H1 (cell line): ENCODE results near the gene MRTFB. TPM values are rescaled to one million over a fixed set of nuclear protein-coding genes. Genes with fewer than 3 reads are reported as not detected.

Source experiments
- CTCF ChIA-PET: fragments of 300-600 bp; sonication (Branson Sonifier 250); formaldehyde crosslinking; loops from one replicate; lab custom pipeline; 2021; ENCODE audit not compliant: partially characterized antibody; lab: Charles Lee
- POLR2A ChIA-PET: fragments of 300-600 bp; sonication (Branson Sonifier 250); formaldehyde crosslinking; loops from one replicate; lab custom pipeline; 2021; ENCODE audit warnings: inconsistent platforms; ENCODE audit not compliant: partially characterized antibody; lab: Charles Lee
- DNase-seq, 2 experiments: peaks; one replicate each; pipeline versions ENCODE4 v3.0.0 to v3.0.0-alpha.2; 2010 to 2022; ENCODE audit warnings: low spot score in 2 of 2, low read depth in 1 of 2, mixed read lengths in 1 of 2
- FAIRE-seq: peaks from 2 replicates; lab custom pipeline; 2011; peaks lifted over from hg19 to GRCh38; lab: Jason Lieb, UNC
- H2AFZ ChIP-seq: 2 replicates; pipeline ENCODE4 v1.8.1; 2012; ENCODE audit warnings: low read length, inconsistent platforms
- H2AK5ac ChIP-seq: 2 replicates; pipeline ENCODE4 v1.6.1; 2013; ENCODE audit warnings: low read depth, low read length
- H2BK120ac ChIP-seq: replicated peaks from 2 replicates; pipeline ENCODE3; 2013; ENCODE audit warnings: low read depth, low read length, inconsistent platforms
- H2BK12ac ChIP-seq: 2 replicates; pipeline ENCODE4 v1.6.1; 2013; ENCODE audit warnings: low read depth, low read length
- H2BK15ac ChIP-seq: 2 replicates; pipeline ENCODE4 v1.6.1; 2013; ENCODE audit warnings: low read length
- H2BK20ac ChIP-seq: 2 replicates; pipeline ENCODE4 v1.6.1; 2013; ENCODE audit warnings: low read length
- H2BK5ac ChIP-seq: 2 replicates; pipeline ENCODE4 v1.6.1; 2013; ENCODE audit warnings: low read depth, low read length
- H3K14ac ChIP-seq: 2 replicates; pipeline ENCODE4 v1.6.1; 2013; ENCODE audit warnings: inconsistent platforms; ENCODE audit not compliant: insufficient read length
- H3K18ac ChIP-seq: 2 replicates; pipeline ENCODE4 v1.6.1; 2013; ENCODE audit warnings: low read length; ENCODE audit errors: extremely low read depth
- H3K23ac ChIP-seq: 2 replicates; pipeline ENCODE4 v1.6.1; 2013; ENCODE audit warnings: inconsistent platforms; ENCODE audit not compliant: insufficient read length
- H3K23me2 ChIP-seq: 2 replicates; pipeline ENCODE4 v1.6.1; 2013; ENCODE audit warnings: low read depth, low read length
- H3K27ac ChIP-seq: 2 replicates; pipeline ENCODE4 v1.6.1; 2011; ENCODE audit warnings: low read depth, low read length, inconsistent platforms
- H3K27me3 ChIP-seq, 4 experiments: replicated peaks in 1 of 4; 1 replicate in 1 of 4; 2 replicates in 3 of 4; pipeline versions ENCODE4 v1.6.1 to v1.8.1; 2011 to 2013; ENCODE audit warnings: low read length in 3 of 4, mild to moderate bottlenecking in 3 of 4, inconsistent platforms in 2 of 4, mixed read lengths in 2 of 4, moderate library complexity in 1 of 4; ENCODE audit not compliant: control insufficient read depth in 3 of 4, insufficient read depth in 3 of 4; ENCODE audit errors: extremely low read depth in 1 of 4
- H3K36me3 ChIP-seq, 4 experiments: 2 replicates each; pipeline versions ENCODE4 v1.6.1 to v1.8.1; 2011 to 2013; ENCODE audit warnings: mild to moderate bottlenecking in 4 of 4, low read length in 3 of 4, moderate library complexity in 2 of 4, control low read depth in 1 of 4, inconsistent platforms in 1 of 4; ENCODE audit not compliant: insufficient read depth in 4 of 4, control insufficient read depth in 2 of 4
- H3K4ac ChIP-seq: replicated peaks from 2 replicates; pipeline ENCODE3; 2013; ENCODE audit warnings: low read length, low read depth, mixed read lengths, inconsistent platforms; ENCODE audit not compliant: insufficient read length
- H3K4me1 ChIP-seq, 4 experiments: replicated peaks in 1 of 4; 1 replicate in 1 of 4; 2 replicates in 3 of 4; pipeline versions ENCODE4 v1.6.1 to v1.8.1; 2011 to 2013; ENCODE audit warnings: low read length in 3 of 4, inconsistent platforms in 2 of 4, mixed read lengths in 1 of 4; ENCODE audit not compliant: insufficient read depth in 4 of 4, control insufficient read depth in 3 of 4
- H3K4me2 ChIP-seq, 2 experiments: 2 replicates each; pipeline versions ENCODE4 v1.6.1 to v1.8.1; 2011 to 2013; ENCODE audit warnings: low read depth in 2 of 2, low read length in 2 of 2, control low read depth in 1 of 2, inconsistent platforms in 1 of 2, mild to moderate bottlenecking in 1 of 2; ENCODE audit not compliant: insufficient read depth in 1 of 2
- H3K4me3 ChIP-seq, 4 experiments: fragments of 200-600, 300-600 bp in 1 of 4; sonication (generic), shearing (Covaris generic), sonication (Bioruptor Twin) in 1 of 4; 2 replicates each; pipeline versions ENCODE4 v1.5.1 to v1.8.1; 2011 to 2016; ENCODE audit warnings: low read length in 4 of 4, low read depth in 3 of 4, control low read depth in 2 of 4, inconsistent platforms in 2 of 4, mild to moderate bottlenecking in 2 of 4, mixed read lengths in 1 of 4, moderate library complexity in 1 of 4; ENCODE audit not compliant: insufficient read depth in 2 of 4; ENCODE audit errors: extremely low read depth in 1 of 4
- H3K56ac ChIP-seq: replicated peaks from 2 replicates; pipeline ENCODE3; 2013; ENCODE audit warnings: low read depth, mild to moderate bottlenecking, mixed read lengths, low read length, inconsistent platforms; ENCODE audit not compliant: insufficient read length
- H3K79me1 ChIP-seq: 2 replicates; pipeline ENCODE4 v1.6.1; 2013; ENCODE audit warnings: low read depth, low read length, control low read depth
- H3K79me2 ChIP-seq, 2 experiments: 2 replicates each; pipeline versions ENCODE4 v1.6.1 to v1.8.1; 2012 to 2013; ENCODE audit warnings: low read length in 2 of 2, mild to moderate bottlenecking in 2 of 2, inconsistent platforms in 1 of 2; ENCODE audit not compliant: insufficient read depth in 2 of 2, control insufficient read depth in 1 of 2
- H3K9ac ChIP-seq, 4 experiments: replicated peaks in 1 of 4; 1 replicate in 1 of 4; 2 replicates in 3 of 4; pipeline versions ENCODE4 v1.6.1 to v1.8.1; 2011 to 2013; ENCODE audit warnings: low read depth in 3 of 4, low read length in 3 of 4, control low read depth in 2 of 4, mild to moderate bottlenecking in 2 of 4, moderate library complexity in 2 of 4, inconsistent platforms in 1 of 4; ENCODE audit errors: extremely low read depth in 1 of 4
- H3K9me3 ChIP-seq, 2 experiments: 2 replicates each; pipeline versions ENCODE4 v1.6.1 to v1.8.1; 2012 to 2013; ENCODE audit warnings: mild to moderate bottlenecking in 2 of 2, moderate library complexity in 2 of 2, control low read depth in 1 of 2, inconsistent platforms in 1 of 2, low read depth in 1 of 2, low read length in 1 of 2, mixed read lengths in 1 of 2; ENCODE audit not compliant: insufficient read depth in 2 of 2
- H4K20me1 ChIP-seq, 2 experiments: replicated peaks in 1 of 2; 2 replicates each; pipeline versions ENCODE3 to v1.8.1; 2011 to 2013; ENCODE audit warnings: inconsistent platforms in 2 of 2, low read length in 2 of 2, mild to moderate bottlenecking in 1 of 2; ENCODE audit not compliant: insufficient read depth in 2 of 2, control insufficient read depth in 1 of 2
- H4K5ac ChIP-seq: 2 replicates; pipeline ENCODE4 v1.6.1; 2013; ENCODE audit warnings: low read length, low read depth, mixed read lengths, inconsistent platforms; ENCODE audit not compliant: insufficient read length
- H4K8ac ChIP-seq: 2 replicates; pipeline ENCODE4 v1.8.0; 2013; ENCODE audit warnings: mild to moderate bottlenecking, moderate library complexity, low read length, inconsistent platforms; ENCODE audit not compliant: insufficient read depth; ENCODE audit errors: extremely low read depth
- H4K91ac ChIP-seq: replicated peaks from 2 replicates; pipeline ENCODE3; 2013; ENCODE audit warnings: low read length, mixed read lengths, inconsistent platforms; ENCODE audit not compliant: insufficient read length
- CTBP2 ChIP-seq: IDR thresholded peaks from 2 replicates; pipeline ENCODE4 v1.7.0; 2011; ENCODE audit warnings: borderline replicate concordance, mild to moderate bottlenecking, moderate library complexity, mixed read lengths, low read length; ENCODE audit not compliant: insufficient read depth, insufficient read length
- POLR2AphosphoS5 ChIP-seq: IDR thresholded peaks from 2 replicates; pipeline ENCODE4 v1.6.1; 2011; ENCODE audit warnings: low read depth, low read length
- SAP30 ChIP-seq: fragments of 300-600 bp; sonication (generic); IDR thresholded peaks from 2 replicates; pipeline ENCODE4 v1.7.1; 2012; ENCODE audit warnings: low read length, moderate library complexity, mild to moderate bottlenecking, inconsistent platforms; ENCODE audit not compliant: insufficient read depth, insufficient replicate concordance
- WGBS, 2 experiments: shearing (Covaris generic) in 1 of 2; methylation state at CpG; one replicate each; pipeline versions ENCODE4 v1.1.6 to v1.1.7; 2013 to 2015; ENCODE audit warnings: low lambda C conversion rate in 2 of 2, mixed read lengths in 2 of 2, inconsistent platforms in 1 of 2, low coverage in 1 of 2, missing lambda C conversion rate in 1 of 2; ENCODE audit not compliant: insufficient replicate concordance in 2 of 2, insufficient coverage in 1 of 2, insufficient read length in 1 of 2; ENCODE audit errors: extremely low coverage in 1 of 2, missing lambda C conversion rate in 1 of 2; 5-methylcytosine and 5-hydroxymethylcytosine counted together
- polyA plus RNA-seq, 7 experiments: library from polyadenylated mRNA; depleted of rRNA in 3 of 7; stranded (reverse) in 5 of 7; unstranded in 2 of 7; fragments of >200 nt in 5 of 7; fragments of 200-250 nt in 2 of 7; gene quantifications; 1 replicate in 5 of 7; 2 replicates in 1 of 7; 4 replicates in 1 of 7; pipeline versions ENCODE4 v1.2.1 to v1.2.3, GENCODE V29; 2011 to 2013; ENCODE audit warnings: missing spikeins in 2 of 7, mixed read lengths in 2 of 7
- total RNA-seq: library from RNA; stranded (reverse); fragmentation: NEBNext Ultra II Directional; extraction: Animal tissue kit (Norgen Biotek cat#: 25700); gene quantifications from 2 replicates; pipeline ENCODE4 v1.2.1, GENCODE V29; 2021
- TF ChIP-seq, protein P1 (sequence below): IDR thresholded peaks from 2 replicates; pipeline ENCODE4 v1.6.1; 2011; ENCODE audit warnings: low read length, improper control_type of control experiment

The MRTFB gene
- total and polyA plus RNA-seq, 2 of the 8 experiments (the other 6 are each of a cell fraction or from before 2014, with no cell fraction given) = 13.5 to 34.9 TPM

- no peaks in the 10 kb centered on the region for H4K20me1 ChIP-seq
- no peak overlapping the region for H4K5ac ChIP-seq
- H2BK12ac ChIP-seq = no peak overlapping the region
- no peak overlapping the region for H2BK20ac ChIP-seq
- H3K4me1 ChIP-seq = no peaks in the 10 kb centered on the region
- 95% methylated on average over 5 of the region's 5 CpGs; no CpG with 5 or more reads in 1 of the 2 experiments for WGBS, 2 experiments
- CTCF ChIA-PET = no interaction called here
- H3K23me2 ChIP-seq = no peaks in the 10 kb centered on the region
- H2AFZ ChIP-seq = no peak overlapping the region
- H3K79me2 ChIP-seq = 0 out of 4 replicates have a peak, but pooled peaks cover 0 to 5% of the 10 kb centered on the region in 2 experiments
- peaks cover 4 to 6% of the 10 kb centered on the region in 2 experiments; a peak in 3 of 4 replicates for H3K9me3 ChIP-seq
- H3K9ac ChIP-seq = no peak overlapping the region
- H2BK15ac ChIP-seq = no peak overlapping the region
- H2BK5ac ChIP-seq = no peak overlapping the region
- no peak overlapping the region for H3K18ac ChIP-seq
- no peak overlapping the region for H3K23ac ChIP-seq
- no peak overlapping the region for H3K14ac ChIP-seq
- no peak overlapping the region for H2AK5ac ChIP-seq
- no peak overlapping the region for H4K8ac ChIP-seq
- DNase-seq (no peak), FAIRE-seq (no peak)
- no peaks in the 10 kb centered on the region; the same call in 1 of the 2 replicates for H3K79me1 ChIP-seq
- no peak overlapping the region for H2BK120ac ChIP-seq
- no peak overlapping the region for H3K27ac ChIP-seq
- POLR2A ChIA-PET = no interaction called here
- no peak overlapping the region for H3K56ac ChIP-seq
- H3K4me2 ChIP-seq = no peak overlapping the region
- peaks cover 2 to 14% (median 7%) of the 10 kb centered on the region in 4 experiments; a peak in 5 of 8 replicates for H3K36me3 ChIP-seq
- no peak overlapping the region for H3K4me3 ChIP-seq
- H4K91ac ChIP-seq = no peak overlapping the region
- no peaks in the 10 kb centered on the region for H3K27me3 ChIP-seq
- H3K4ac ChIP-seq = no peak overlapping the region
- no peak for TF ChIP-seq SAP30
- TF ChIP-seq POLR2AphosphoS5 = no peak
- no peak for TF ChIP-seq CTBP2
- TF ChIP-seq, protein P1, sequence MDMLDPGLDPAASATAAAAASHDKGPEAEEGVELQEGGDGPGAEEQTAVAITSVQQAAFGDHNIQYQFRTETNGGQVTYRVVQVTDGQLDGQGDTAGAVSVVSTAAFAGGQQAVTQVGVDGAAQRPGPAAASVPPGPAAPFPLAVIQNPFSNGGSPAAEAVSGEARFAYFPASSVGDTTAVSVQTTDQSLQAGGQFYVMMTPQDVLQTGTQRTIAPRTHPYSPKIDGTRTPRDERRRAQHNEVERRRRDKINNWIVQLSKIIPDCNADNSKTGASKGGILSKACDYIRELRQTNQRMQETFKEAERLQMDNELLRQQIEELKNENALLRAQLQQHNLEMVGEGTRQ = no peak
Observed at GRCh38 chr16:14140923-14141322, 69.8 kb downstream of the MRTFB start.
